Panc1 (cell line): Measurements from ENCODE around the gene MED9.

ENCODE experiments used
- CTCF ChIP-seq: fragments of 450-650 bp; IDR thresholded peaks from 2 replicates; pipeline ENCODE4 v1.5.1; 2017; ENCODE audit warnings: mild to moderate bottlenecking
- POLR2AphosphoS5 ChIP-seq: IDR thresholded peaks from 2 replicates; pipeline ENCODE4 v1.6.1; 2012; ENCODE audit warnings: mild to moderate bottlenecking, low read depth, low read length, moderate library complexity
- TF ChIP-seq, protein P1 (sequence below), 2 experiments: IDR thresholded peaks; 2 replicates each; pipeline ENCODE4 v1.6.1; 2011 to 2012; ENCODE audit warnings: low read depth in 2 of 2, control low read depth in 1 of 2, low read length in 1 of 2, mild to moderate bottlenecking in 1 of 2, moderate library complexity in 1 of 2; ENCODE audit not compliant: insufficient read depth in 1 of 2

GRCh38 chr17:17525311-17525710, 48.5 kb downstream of the MED9 start:
- no peak for TF ChIP-seq POLR2AphosphoS5
- no peak for TF ChIP-seq CTCF
- TF ChIP-seq, protein P1, sequence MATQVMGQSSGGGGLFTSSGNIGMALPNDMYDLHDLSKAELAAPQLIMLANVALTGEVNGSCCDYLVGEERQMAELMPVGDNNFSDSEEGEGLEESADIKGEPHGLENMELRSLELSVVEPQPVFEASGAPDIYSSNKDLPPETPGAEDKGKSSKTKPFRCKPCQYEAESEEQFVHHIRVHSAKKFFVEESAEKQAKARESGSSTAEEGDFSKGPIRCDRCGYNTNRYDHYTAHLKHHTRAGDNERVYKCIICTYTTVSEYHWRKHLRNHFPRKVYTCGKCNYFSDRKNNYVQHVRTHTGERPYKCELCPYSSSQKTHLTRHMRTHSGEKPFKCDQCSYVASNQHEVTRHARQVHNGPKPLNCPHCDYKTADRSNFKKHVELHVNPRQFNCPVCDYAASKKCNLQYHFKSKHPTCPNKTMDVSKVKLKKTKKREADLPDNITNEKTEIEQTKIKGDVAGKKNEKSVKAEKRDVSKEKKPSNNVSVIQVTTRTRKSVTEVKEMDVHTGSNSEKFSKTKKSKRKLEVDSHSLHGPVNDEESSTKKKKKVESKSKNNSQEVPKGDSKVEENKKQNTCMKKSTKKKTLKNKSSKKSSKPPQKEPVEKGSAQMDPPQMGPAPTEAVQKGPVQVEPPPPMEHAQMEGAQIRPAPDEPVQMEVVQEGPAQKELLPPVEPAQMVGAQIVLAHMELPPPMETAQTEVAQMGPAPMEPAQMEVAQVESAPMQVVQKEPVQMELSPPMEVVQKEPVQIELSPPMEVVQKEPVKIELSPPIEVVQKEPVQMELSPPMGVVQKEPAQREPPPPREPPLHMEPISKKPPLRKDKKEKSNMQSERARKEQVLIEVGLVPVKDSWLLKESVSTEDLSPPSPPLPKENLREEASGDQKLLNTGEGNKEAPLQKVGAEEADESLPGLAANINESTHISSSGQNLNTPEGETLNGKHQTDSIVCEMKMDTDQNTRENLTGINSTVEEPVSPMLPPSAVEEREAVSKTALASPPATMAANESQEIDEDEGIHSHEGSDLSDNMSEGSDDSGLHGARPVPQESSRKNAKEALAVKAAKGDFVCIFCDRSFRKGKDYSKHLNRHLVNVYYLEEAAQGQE (IDR thresholded peaks at IDR 0.05; ENCODE audit: insufficient read depth in 1 of 2, low read depth in 2 of 2, low read length in 1 of 2): no peak
